Mesothelial cell of epicardium (in vitro differentiated cells): ENCODE data around the gene MRPL41. TPM values are rescaled to one million over a fixed set of nuclear protein-coding genes. Genes with fewer than 3 reads are reported as not detected.

ENCODE experiments used
- DNase-seq, 2 experiments: peaks; one replicate each; pipeline ENCODE4 v3.0.0; 2021; ENCODE audit warnings: low spot score in 2 of 2; ENCODE audit not compliant: unreplicated experiment in 2 of 2
- H3K27ac Mint-ChIP-seq: 2 replicates; pipeline ENCODE4 v1.8.0; 2021; ENCODE audit warnings: mixed read lengths
- H3K27me3 Mint-ChIP-seq: 2 replicates; pipeline ENCODE4 v1.8.0; 2021; ENCODE audit warnings: low read depth, mixed read lengths
- H3K36me3 Mint-ChIP-seq: 2 replicates; pipeline ENCODE4 v1.8.0; 2021; ENCODE audit warnings: mixed read lengths
- H3K4me1 Mint-ChIP-seq: 2 replicates; pipeline ENCODE4 v1.8.0; 2021; ENCODE audit warnings: mixed read lengths
- H3K4me3 Mint-ChIP-seq: 2 replicates; pipeline ENCODE4 v1.8.0; 2021; ENCODE audit warnings: mild to moderate bottlenecking, moderate library complexity, mixed read lengths
- H3K9me3 Mint-ChIP-seq: 2 replicates; pipeline ENCODE4 v1.8.0; 2021; ENCODE audit warnings: mixed read lengths
- total RNA-seq: library from RNA; stranded (reverse); gene quantifications from 3 replicates; pipeline ENCODE4 v1.2.1, GENCODE V29; 2021
- TF ChIP-seq, protein P1 (sequence below): fragments of 200-600 bp; sonication (generic); IDR thresholded peaks from one replicate; pipeline ENCODE4 v1.5.0; 2021; ENCODE audit warnings: antibody characterized with exemption; ENCODE audit not compliant: unreplicated experiment

Gene MRPL41
- 22.7 to 26.6 TPM (median 26.2 TPM) in 3 replicates for total RNA-seq

DNA sequence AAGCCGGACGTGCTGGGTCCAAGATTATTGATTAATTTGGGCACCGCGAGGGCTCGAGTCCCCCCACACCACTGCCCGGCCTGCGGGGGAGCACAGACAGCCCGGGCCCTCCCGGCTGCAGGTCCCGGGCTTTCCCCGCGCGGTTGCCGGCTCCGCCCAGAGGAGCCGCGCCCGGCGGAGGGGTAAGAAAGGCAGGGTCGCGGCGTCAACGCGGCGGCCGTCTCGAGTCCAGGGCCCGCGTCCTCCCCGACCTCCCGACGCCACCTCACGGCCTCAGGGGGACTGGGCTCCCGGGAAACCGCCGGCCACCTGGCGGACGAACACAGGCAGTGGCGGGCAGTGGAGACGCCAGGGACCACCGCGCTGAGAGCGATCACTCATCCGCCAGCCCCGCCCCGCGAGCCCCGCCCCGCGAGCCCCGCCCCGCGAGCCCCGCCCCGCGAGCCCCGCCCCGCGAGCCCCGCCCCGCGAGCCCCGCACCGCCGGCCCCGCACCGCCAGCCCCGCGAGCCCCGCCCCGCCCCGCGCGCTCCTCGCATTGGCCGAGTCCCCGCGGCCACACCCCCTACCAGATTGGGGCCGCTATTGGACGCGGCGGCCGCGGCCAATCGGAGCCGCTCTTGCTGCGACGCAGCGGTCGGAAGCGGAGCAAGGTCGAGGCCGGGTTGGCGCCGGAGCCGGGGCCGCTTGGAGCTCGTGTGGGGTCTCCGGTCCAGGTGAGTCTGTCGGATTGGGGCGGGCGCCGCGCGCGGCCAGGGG is at the start of gene MRPL41:
TSS of gene MRPL41 (plus strand) at position 616 of the 758 bp plus-strand sequence. CDS start 203 bp downstream, outside the sequence.
- Mint-ChIP-seq H3K9me3 (no peaks in the 10 kb centered on the region), H3K4me1 (peaks cover 12% of the 10 kb centered on the region), H3K27me3 (no peaks in the 10 kb centered on the region), H3K27ac (peak within 1 kb of the TSS; percentile 82), H3K36me3 (peaks cover 15% of the 10 kb centered on the region), H3K4me3 (peak within 1 kb of the TSS; percentile 74)
- DNase-seq, result peak; percentile 89 to 91
- TF ChIP-seq, protein P1, sequence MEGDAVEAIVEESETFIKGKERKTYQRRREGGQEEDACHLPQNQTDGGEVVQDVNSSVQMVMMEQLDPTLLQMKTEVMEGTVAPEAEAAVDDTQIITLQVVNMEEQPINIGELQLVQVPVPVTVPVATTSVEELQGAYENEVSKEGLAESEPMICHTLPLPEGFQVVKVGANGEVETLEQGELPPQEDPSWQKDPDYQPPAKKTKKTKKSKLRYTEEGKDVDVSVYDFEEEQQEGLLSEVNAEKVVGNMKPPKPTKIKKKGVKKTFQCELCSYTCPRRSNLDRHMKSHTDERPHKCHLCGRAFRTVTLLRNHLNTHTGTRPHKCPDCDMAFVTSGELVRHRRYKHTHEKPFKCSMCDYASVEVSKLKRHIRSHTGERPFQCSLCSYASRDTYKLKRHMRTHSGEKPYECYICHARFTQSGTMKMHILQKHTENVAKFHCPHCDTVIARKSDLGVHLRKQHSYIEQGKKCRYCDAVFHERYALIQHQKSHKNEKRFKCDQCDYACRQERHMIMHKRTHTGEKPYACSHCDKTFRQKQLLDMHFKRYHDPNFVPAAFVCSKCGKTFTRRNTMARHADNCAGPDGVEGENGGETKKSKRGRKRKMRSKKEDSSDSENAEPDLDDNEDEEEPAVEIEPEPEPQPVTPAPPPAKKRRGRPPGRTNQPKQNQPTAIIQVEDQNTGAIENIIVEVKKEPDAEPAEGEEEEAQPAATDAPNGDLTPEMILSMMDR, result peak; percentile 73

DNA sequence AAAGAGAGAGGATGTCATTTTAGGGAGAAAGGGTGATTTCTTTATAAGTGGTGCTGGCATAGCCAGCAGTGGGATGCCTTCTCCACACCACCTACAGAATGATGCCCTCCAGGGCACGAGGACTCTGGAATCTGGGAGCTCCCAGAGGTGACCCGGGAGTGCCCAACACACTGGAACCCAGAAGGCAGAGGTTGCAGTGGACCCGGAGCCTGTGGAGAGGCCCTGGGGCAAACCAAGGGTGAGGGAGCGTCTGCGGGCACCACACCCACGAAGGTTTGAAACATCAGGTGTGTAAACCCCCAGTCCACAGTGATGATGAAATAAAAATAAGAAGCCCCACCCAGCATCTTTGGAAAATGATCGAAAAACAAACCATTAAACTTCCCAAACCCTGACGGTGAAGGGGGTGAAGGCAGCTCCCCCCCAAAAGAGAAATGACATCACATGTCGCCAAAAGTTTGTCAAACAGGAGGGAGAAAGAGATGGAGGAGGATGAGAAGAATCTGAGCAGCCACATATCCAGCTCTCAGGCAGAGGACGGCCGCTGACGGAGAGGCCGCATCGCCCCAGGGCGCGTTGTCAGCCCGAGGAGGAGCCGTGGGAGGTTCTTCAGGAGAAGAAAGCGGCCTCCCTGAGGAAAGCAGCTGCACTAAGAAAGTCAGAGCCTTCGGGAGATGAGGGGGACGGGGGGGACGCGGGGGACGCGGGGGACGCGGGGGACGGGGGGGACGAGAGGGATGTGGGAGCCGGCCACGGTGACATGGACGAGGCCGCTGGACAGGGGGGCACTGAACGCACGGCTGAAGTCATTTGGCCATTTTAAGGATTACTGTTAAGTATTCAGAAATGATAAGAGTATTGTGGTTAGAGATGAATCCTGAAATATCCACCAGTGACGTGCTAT is 49.4 kb upstream of the MRPL41 start:
- Mint-ChIP-seq H3K9me3 (peaks cover 10% of the 10 kb centered on the region), H3K27ac (peak overlapping the region; percentile 96), H3K36me3 (peaks cover 2% of the 10 kb centered on the region), H3K27me3 (peaks cover 8% of the 10 kb centered on the region), H3K4me3 (peak overlapping the region; percentile 56), H3K4me1 (peaks cover 2% of the 10 kb centered on the region)
- TF ChIP-seq, protein P1, result no peak
- peak; percentile 32 to 58 for DNase-seq

DNA sequence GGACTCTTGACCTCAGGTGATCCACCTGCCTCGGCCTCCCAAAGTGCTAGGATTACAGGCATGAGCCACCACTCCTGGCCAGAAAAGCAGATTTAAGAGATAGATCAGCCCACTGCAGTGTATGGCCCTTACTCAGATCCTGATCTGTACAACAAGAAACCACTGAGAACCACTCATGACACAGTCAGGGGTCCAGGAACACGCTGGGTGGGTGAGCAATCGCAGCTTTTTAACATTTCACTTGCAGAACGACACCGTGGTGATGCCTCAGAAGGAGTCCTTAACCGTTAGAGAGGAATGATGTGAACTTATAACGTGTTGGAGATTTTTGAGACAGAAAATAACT is 47.3 kb upstream of the MRPL41 start:
- Mint-ChIP-seq H3K9me3 (peaks cover 17% of the 10 kb centered on the region), H3K27me3 (peaks cover 8% of the 10 kb centered on the region), H3K36me3 (peaks cover 8% of the 10 kb centered on the region), H3K4me3 (no peak overlapping the region), H3K27ac (no peak overlapping the region), H3K4me1 (peaks cover 2% of the 10 kb centered on the region)
- no peak for DNase-seq
- TF ChIP-seq, protein P1, result no peak

- H3K27ac Mint-ChIP-seq, result no peak overlapping the region
- peaks cover 10% of the 10 kb centered on the region for H3K36me3 Mint-ChIP-seq
- peaks cover 2% of the 10 kb centered on the region for H3K4me1 Mint-ChIP-seq
- no peak overlapping the region for H3K4me3 Mint-ChIP-seq
- peaks cover 23% of the 10 kb centered on the region for H3K9me3 Mint-ChIP-seq
- TF ChIP-seq, protein P1, result no peak
- peaks cover 8% of the 10 kb centered on the region for H3K27me3 Mint-ChIP-seq
- DNase-seq, result no peak
Observed at GRCh38 chr9:137505421-137506140, 46.1 kb upstream of the MRPL41 start.

- Mint-ChIP-seq H3K36me3 (peaks cover 10% of the 10 kb centered on the region), H3K9me3 (peaks cover 25% of the 10 kb centered on the region), H3K4me3 (no peak overlapping the region), H3K4me1 (peaks cover 2% of the 10 kb centered on the region), H3K27me3 (peaks cover 8% of the 10 kb centered on the region), H3K27ac (no peak overlapping the region)
- DNase-seq, result no peak
- TF ChIP-seq, protein P1, result no peak
Observed at GRCh38 chr9:137506274-137506673, 45.4 kb upstream of the MRPL41 start.
